ENCODE results near the gene SCUBE1. TPM values are rescaled to one million over a fixed set of nuclear protein-coding genes. Genes with fewer than 3 reads are reported as not detected.

The SCUBE1 gene
- total and polyA plus RNA-seq, 2 donors (not counting 3 experiments of a cell fraction or from before 2014, with no cell fraction given) = 0.07 TPM; not detected in 1

DNA sequence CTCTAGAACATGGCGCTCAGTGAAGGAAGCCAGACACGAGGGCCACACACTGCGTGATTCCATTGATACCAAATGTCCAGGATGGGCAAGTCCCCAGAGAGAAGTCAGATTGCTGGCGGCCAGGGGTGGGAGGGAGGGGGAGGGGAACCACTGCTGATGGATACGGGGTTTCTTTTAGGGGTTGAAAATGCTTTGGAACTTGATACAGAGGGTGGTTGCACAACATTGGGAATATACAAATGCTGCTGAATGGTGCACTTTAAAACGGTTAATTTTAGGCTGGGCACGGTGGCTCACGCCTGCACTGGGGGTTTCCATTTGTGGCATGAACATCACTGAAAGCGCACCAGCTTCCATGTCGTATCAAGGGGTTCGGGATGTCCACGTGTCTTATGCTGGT, 186.8 kb downstream of the SCUBE1 start:
- Histone ChIP-seq H3K27ac (ENCODE audit: insufficient read depth, low read depth, low read length) (no peak overlapping the region), H3K9me1 (replicated peaks; ENCODE audit: control insufficient read depth, extremely low read depth, insufficient read depth, low read length) (no peaks in the 10 kb centered on the region), H3K36me3 (ENCODE audit: control insufficient read depth in 2 of 2, extremely low read depth in 1 of 2, insufficient read depth in 2 of 2, low read length in 2 of 2) (peaks cover 0 to 8% of the 10 kb centered on the region in 2 experiments), H3K4me1 (ENCODE audit: control insufficient read depth, extremely low read depth, insufficient read depth, low read length) (peaks cover 3% of the 10 kb centered on the region), H3K4me2 (ENCODE audit: insufficient read depth, low read length) (no peak overlapping the region), H4K20me1 (replicated peaks; ENCODE audit: control insufficient read depth, extremely low read depth, insufficient read depth, low read length) (no peaks in the 10 kb centered on the region), H3K27me3 (ENCODE audit: control insufficient read depth in 2 of 2, insufficient read depth in 2 of 2, low read length in 2 of 2) (no peaks in the 10 kb centered on the region), H3K9ac (replicated peaks; ENCODE audit: extremely low read depth, insufficient read depth, low read length) (no peak overlapping the region), H2AFZ (ENCODE audit: low read depth, low read length) (no peak overlapping the region), H3K4me3 (replicated peaks in 1 of 3; ENCODE audit: insufficient read depth in 1 of 3, low read depth in 1 of 3, low read length in 3 of 3) (no peak overlapping the region), H3K79me2 (ENCODE audit: control insufficient read depth, insufficient read depth, low read length) (peaks cover 64% of the 10 kb centered on the region), H3K9me3 (replicated peaks; ENCODE audit: control insufficient read depth, insufficient read depth, low read length) (no peaks in the 10 kb centered on the region)
- dilution Hi-C loops (cut with MboI; ENCODE audit: extremely low pct_ligation_motif_present, low sequenced_read_pairs) = no loop called here
- TF ChIP-seq EZH2 (IDR thresholded peaks at IDR 0.05; ENCODE audit: borderline replicate concordance, low read depth, low read length, severe bottlenecking) (no peak), GATA2 (IDR thresholded peaks at IDR 0.05; ENCODE audit: insufficient read depth, insufficient read length, low read depth, low read length) (no peak), FOS (IDR thresholded peaks at IDR 0.05; ENCODE audit: borderline replicate concordance, insufficient read depth, low read length) (no peak), MYC (IDR thresholded peaks at IDR 0.05; ENCODE audit: low read depth, low read length) (no peak), JUN (IDR thresholded peaks at IDR 0.05; ENCODE audit: borderline replicate concordance, insufficient read depth, insufficient read length, low read depth) (no peak), POLR2A (IDR thresholded peaks at IDR 0.05; ENCODE audit: low read depth, low read length) (no peak), POLR2AphosphoS5 (IDR thresholded peaks at IDR 0.05; ENCODE audit: insufficient read depth, low read depth, low read length) (no peak), MAX (IDR thresholded peaks at IDR 0.05; ENCODE audit: insufficient read depth, insufficient read length) (no peak), CTCF (IDR thresholded peaks at IDR 0.05; ENCODE audit: extremely low read depth in 1 of 2, insufficient read depth in 1 of 2, low read depth in 1 of 2, low read length in 2 of 2) (no peak)
- intact Hi-C loops (cut with micrococcal nuclease) = no loop called here
- no peak for FAIRE-seq
- POLR2A ChIA-PET = no interaction called here
- CTCF ChIA-PET = interaction anchor here (0.8 kb wide), 1 partner anchor 12 kb away, joined by 3 read pairs; no protein-coding TSS in a partner anchor
- no TSS peak for BruUV-seq (replicated peaks)
- DNase-seq (ENCODE audit: low read depth, low spot score) = no peak

Data from endothelial cell of umbilical vein (primary cell).